HG02642 (cell line): ENCODE measurements around the gene TSPAN13.

Experiments
- ATAC-seq: cut with Tn5 transposase; IDR thresholded peaks from one replicate; pipeline ENCODE4 v1.9.1; 2021; ENCODE audit warnings: mild to moderate bottlenecking; ENCODE audit not compliant: unreplicated experiment, poor library complexity

The TSPAN13 gene

GRCh38 chr7:16804674-16805439 lies 51.3 kb downstream of the TSPAN13 start, which contains the start of gene AGR2:
Gene AGR2 (minus strand): TSS chr7:16804999. CDS start chr7:16801796, 3,203 bp downstream.
- ATAC-seq, result no peak

GRCh38 chr7:16805441-16805840 lies 51.9 kb downstream of the TSPAN13 start:
- no peak for ATAC-seq

- ATAC-seq, result no peak
Measured at GRCh38 chr7:16810112-16810511, 56.6 kb downstream of the TSPAN13 start.

GRCh38 chr7:16810573-16810972 lies 57.0 kb downstream of the TSPAN13 start:
- no peak for ATAC-seq

- no peak for ATAC-seq
Measured at GRCh38 chr7:16811551-16811950, 58.0 kb downstream of the TSPAN13 start.

- no peak for ATAC-seq
Measured at GRCh38 chr7:16812542-16813231, 59.1 kb downstream of the TSPAN13 start.

GRCh38 chr7:16813232-16813616 lies 59.7 kb downstream of the TSPAN13 start:
- ATAC-seq, result no peak

GRCh38 chr7:16815001-16815400 lies 61.4 kb downstream of the TSPAN13 start:
- ATAC-seq, result no peak

- ATAC-seq, result no peak
Measured at GRCh38 chr7:16816824-16817223, 63.3 kb downstream of the TSPAN13 start.

- no peak for ATAC-seq
Measured at GRCh38 chr7:16817536-16817935, 64.0 kb downstream of the TSPAN13 start.

- ATAC-seq, result no peak
Measured at GRCh38 chr7:16818732-16819131, 65.2 kb downstream of the TSPAN13 start.

GRCh38 chr7:16822029-16822428 lies 68.5 kb downstream of the TSPAN13 start:
- no peak for ATAC-seq

- no peak for ATAC-seq
Measured at GRCh38 chr7:16826060-16826459, 72.5 kb downstream of the TSPAN13 start.

- ATAC-seq, result no peak
Measured at GRCh38 chr7:16833373-16833772, 79.8 kb downstream of the TSPAN13 start.
